Measurements from ENCODE around the gene VRK1. TPM values are rescaled to one million over a fixed set of nuclear protein-coding genes. Genes with fewer than 3 reads are reported as not detected.

VRK1 gene
- total RNA-seq, 1 experiment from 2014 or later, result 47.0 TPM

DNA sequence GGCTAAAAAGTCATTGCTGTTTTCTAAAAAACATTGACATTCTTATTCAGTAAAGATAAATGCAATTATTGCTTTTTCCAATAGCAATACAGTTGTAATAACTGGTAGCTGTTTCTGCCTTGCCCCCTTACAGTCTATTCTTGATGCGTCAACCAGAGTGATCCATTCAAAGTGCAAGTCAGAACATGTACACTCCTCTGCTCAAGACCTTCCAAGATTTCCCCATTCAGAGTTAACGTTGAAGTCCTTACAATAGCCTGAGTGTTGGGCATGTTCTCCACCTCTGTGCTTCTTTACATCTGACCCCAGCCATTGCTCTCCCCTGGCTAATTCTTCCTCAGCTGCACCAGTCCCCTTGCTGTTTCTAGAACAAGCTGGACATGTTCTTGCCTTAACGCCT is 24.3 kb downstream of the VRK1 start:
- no peak for DNase-seq (ENCODE audit: low read depth)

DNA sequence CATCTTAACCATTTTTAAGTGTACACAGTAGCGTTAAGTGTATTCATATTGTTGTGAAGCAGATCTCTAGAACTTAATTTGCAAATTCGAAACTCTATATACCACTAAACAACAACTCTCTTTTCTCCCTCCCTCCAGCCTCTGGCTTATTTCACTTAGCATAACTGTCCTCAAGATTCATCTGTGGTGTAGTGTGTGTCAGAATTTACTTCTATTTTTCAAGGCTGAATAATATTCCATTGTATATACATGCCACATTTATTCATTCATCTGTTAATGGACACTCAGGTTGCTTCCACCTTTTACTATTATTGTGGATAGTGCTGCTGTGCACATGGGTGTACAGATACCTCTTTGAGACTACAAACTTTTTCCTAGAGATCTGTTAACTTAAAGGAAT is 26.5 kb downstream of the VRK1 start:
- no peak for DNase-seq (ENCODE audit: low read depth)

DNA sequence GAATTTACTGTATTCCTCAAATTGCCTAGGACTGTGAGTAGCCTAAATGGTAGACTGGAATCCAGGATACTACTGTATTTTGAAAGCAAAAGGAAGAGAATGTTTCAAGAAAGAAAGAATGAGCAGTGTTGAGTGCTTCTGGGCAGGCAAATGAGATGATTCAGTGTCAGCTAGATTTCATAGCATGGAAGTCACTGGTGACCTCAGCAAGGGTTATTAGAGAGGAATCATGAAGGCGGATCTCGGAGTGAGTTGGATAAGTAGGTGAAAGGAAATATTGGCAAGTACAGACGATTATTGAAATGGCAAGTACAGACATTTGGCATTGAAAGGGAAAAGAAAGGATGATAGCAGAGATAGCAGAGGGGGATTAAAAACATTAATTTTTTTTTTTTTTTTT is 27.1 kb downstream of the VRK1 start:
- DNase-seq (ENCODE audit: low read depth), result peak; percentile 3

DNA sequence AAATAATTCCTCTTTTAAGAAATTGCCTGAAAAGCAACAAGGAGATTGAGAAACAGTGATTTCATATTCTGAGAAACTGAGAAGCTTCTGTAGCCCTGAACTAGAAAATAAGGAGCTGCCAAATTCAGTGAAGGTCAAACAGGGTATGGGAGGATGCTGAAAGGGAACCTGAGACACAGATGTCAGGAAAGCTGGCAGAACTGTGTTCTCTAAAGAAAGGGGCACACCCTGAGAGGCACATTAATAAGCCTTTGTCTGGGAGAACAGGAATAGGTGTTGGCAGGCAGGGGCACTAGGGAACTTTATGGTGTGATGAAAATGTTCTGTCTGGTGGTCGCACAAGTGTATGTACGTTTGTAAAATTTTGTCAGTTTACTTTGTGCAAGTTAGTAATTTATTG is 29.6 kb downstream of the VRK1 start:
- no peak for DNase-seq (ENCODE audit: low read depth)

DNA sequence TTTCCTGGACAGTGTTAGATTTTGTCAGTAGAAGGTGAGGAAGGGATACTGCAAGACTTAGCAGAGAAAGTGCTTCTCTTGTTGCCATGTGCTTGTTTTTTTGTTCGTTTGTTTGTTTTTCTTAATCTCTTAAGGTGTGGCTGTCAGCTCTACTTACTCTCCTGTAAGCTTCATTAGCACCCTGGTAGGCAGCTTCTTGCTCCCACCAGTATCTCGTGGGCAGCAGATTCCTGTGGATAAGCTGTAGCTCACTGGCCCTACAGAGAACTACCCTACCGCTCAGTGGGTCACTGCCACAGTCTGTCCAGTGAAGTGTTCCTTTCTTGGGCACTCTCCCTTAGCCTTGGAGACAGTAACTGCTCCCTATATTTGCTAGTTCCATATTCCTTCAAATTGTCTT is 30.1 kb downstream of the VRK1 start:
- DNase-seq (ENCODE audit: low read depth), result no peak

DNA sequence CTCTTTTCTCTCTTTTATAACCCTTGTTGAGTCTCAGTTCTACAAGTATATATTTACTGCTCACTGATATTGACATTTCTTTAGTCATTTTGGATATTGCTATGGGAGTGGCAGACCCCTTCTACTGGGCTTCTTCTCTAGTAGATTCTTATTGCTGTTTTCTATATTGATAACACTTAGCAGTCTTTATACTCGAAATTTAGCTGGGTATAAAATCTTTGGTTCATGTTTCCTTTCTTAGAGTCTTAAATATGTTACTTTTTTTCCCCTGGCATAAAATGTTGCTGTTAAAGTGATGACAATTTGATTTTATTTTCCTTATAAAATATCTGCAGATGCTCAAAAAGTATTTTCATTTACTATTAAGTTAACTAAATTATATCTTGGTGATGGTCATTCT is 32.6 kb downstream of the VRK1 start:
- no peak for DNase-seq (ENCODE audit: low read depth)

DNA sequence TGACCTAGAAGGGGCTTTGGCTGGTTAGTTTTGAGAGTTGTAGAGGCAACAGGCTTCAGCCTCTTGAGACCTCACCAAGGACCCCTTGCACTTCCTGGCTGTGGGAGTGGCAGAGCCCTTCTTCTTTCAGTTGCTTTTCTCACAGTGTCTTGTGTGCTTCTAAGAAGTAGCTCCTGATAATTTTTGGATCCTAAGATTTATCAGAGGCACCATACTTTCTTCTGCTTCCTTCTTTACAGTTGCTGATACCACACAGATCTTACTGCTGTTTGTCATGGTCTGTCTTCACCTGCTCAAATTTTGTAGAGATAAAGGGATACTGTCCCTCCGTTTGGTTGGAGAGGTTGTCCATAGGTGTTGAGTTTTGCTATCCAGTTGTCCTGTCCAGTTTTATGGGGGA is 33.8 kb downstream of the VRK1 start:
- no peak for DNase-seq (ENCODE audit: low read depth)

DNA sequence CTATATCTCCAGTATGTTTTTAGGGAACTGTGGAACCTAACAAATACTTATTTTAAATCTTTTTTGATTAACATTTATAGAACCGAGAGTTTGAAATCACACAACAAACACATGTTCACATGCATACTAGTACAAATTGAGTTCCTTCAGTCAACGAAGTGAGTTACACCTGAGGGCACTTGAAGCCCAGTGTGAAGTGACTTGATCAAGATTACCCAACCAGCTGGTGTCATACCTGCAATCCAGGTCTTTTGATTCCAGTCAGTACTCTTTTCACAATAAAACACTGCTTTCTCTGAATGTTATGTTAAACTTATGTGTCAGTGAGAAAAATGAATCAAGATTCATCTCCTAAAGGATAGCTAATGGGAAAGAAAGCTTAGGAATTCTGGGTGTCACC is 35.2 kb downstream of the VRK1 start:
- DNase-seq (ENCODE audit: low read depth), result no peak

DNA sequence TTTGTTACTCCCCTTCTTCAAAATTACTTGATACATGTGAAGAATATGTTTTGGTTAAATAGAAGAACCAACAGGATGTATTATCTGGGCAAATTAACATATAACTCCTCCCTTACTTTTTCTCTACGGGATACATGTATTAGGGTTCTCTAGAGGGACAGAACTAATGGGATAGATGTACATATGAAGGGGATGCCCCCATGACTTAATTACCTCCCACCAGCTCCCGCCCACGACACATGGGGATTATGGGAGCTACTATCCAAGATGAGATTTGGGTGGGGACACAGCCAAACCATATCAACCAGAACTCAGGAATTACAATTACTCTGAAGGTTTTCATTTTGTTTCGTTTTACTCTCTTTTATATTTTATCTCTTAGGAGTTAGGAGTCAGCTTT is 41.3 kb downstream of the VRK1 start:
- DNase-seq (ENCODE audit: low read depth), result no peak

DNA sequence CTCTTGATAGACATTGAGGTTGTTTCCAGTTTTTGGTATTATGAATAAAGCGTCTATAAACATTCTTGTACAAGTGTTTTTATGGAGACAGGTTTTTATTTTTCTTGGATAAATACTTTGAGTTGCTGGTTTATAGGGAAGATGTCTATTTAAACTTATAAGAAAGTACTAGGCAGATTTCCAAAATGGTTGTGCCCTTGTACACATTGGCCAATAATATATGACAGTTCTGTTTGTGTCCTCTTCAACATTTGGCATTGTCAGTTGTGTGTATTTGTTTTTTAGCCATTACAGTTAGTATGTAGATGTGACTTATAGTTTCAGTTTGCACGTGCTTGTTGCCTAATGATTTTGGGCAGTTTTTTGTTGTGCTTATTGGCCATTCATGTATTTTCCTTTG is 42.1 kb downstream of the VRK1 start:
- no peak for DNase-seq (ENCODE audit: low read depth)

DNA sequence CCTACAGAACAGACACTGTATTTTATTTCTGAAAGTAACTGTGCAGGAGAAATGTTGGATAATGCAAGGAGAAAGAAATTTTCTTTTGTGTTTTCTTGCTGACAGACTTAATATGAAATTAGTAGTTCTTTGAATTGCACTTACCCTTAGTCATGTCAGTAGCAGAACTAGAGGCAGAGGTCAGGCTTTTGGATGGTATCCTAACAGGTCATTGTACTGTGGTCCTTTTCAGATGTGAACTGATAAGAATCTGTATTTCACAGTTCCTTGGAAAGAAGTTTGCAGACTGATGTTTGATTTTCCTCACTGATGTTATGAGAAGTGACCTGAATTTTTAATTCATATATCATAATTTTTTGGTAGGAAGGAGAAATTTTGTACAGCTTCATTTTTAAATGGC is 46.0 kb downstream of the VRK1 start:
- no peak for DNase-seq (ENCODE audit: low read depth)

DNA sequence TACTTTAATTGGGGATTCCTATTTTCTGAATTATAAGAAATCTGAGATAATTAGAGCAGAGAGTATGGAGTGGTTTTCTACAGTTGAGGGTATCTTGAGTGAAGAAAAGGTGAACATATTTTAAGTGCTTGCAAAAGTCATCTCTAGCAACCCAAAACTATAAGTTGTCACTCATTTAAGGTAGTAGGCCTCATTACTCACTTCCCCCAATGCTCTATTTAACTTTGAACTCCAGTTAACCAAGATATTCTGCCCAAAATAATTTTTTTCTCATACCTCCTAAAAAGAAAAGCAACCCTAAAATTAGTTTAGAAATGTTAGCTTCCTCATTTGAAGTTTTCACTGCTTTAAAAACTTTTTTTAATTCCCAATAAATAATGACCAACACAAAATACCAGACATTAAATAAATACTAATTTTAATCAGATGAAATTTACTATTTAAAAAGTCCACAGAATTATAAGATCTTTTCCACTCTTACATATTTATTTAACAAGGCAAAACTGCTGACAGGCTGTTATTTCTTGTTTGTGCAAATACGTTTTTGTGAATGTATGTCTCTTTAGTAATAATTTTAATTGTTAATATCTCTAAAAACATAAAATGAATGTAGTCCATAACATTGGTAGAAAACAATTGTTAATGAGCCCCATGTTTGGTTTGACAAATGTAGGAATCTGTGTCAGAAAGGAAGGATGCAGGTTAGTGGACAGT is 47.8 kb downstream of the VRK1 start:
- DNase-seq (ENCODE audit: low read depth), result no peak

DNA sequence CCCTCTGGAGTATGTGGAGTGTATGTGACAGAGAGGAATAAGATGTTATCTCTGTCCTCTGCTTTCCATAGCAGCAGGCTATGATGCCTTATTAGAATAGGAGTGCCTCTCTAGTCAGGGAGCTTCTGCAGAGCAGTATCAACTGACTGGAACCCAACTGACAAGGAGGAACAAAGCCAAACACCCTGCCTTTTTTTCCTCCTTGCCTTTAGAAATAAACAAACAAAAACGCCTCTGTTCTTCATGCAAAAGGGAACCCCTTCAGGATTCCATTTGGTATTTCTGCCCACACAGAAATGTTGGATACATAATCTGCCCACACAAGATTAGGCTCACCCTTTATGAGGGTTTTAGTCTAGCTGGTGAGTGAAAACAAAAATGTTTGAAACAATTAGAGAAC is 50.3 kb downstream of the VRK1 start:
- no peak for DNase-seq (ENCODE audit: low read depth)

DNA sequence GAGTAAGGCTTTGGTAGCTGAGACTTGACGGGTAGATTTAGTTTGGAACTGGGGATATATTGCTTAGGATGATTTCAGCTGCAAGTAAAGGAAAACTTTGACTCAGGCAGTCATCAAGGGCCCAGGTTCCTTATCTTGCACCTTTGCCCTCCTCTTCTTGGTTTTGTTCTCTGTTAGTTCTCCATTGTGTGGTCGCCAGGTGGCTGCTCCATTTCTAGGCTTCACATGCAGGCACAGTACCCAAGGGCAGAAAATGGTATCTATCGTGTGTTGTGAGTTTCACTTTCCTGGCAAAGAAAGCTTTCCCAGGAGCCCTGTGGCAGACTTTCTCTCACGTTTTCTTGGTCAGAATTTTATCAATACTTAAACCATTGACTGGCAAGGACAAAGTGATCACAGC is 50.8 kb downstream of the VRK1 start:
- no peak for DNase-seq (ENCODE audit: low read depth)

DNA sequence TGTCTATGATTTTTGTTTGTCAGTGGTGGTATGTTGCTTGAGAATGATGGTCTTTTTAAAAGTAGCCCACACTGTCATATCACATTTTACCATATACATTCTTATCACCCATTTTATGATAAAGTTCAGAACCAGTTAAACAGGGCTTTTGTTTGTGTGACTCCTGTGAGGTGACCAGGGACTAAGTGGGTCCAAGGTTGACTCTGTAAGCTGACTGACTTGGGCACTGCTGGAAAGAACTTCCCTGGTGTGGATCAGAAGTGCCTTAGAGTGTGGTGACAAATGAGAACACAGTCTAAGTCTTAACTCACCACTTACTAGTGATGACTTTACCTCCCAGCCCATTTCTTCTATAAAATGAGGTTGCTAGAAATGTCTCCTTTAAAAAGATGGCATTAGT is 52.6 kb downstream of the VRK1 start:
- DNase-seq (ENCODE audit: low read depth), result no peak

DNA sequence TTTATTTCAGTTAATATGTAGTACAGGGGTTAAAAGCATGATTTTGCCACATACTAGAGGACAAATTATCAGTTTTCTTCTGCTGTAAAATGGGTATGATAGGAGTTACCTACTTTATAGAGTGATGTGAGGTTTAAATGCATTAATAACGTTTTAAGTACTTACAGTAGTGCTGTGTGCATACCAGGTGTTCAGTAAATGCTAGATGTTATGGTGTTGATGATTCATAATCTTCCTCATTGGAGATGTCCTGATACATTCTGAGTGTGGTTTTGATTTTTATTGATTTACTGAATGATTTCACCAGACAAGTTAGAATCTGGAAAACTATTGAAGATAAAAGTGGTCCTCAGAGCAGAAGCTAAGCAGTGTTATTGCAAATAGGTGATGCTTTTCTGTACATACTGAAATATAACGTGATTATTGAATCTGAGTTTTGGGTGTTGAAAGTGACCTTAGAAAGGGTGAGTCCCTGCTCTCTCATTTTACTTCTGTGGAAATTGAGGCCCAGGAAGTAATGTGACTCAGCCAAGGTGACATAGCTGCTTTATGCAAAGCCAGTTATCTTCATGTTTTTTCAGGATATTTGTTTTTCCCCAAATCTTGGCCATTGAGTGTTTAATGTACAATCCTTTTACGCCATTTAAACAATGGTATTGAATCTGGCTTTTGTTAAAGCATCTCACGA is 54.7 kb downstream of the VRK1 start:
- DNase-seq (ENCODE audit: low read depth), result no peak

DNA sequence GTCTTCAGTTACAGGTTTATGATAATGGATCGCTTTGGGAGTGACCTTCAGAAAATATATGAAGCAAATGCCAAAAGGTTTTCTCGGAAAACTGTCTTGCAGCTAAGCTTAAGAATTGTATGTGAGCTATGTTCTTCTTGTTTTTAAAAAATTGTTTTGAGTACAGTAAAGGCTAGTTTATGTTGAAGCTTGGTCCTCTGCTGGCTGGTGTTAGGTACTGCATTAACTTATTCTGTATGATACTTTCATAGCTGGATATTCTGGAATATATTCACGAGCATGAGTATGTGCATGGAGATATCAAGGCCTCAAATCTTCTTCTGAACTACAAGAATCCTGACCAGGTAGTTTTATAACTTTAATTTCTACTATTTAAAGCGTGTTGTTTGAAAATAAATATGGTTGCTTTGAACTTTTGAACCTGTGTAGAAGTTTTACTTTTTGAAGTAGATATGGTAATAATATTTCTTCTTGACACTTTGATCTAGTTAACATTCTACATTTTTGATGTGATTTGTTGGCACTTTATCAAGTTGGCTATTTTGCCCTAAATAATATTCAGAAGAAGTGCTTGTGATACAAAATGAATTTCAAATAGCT is 55.7 kb downstream of the VRK1 start:
- DNase-seq (ENCODE audit: low read depth), result peak; percentile 37

DNA sequence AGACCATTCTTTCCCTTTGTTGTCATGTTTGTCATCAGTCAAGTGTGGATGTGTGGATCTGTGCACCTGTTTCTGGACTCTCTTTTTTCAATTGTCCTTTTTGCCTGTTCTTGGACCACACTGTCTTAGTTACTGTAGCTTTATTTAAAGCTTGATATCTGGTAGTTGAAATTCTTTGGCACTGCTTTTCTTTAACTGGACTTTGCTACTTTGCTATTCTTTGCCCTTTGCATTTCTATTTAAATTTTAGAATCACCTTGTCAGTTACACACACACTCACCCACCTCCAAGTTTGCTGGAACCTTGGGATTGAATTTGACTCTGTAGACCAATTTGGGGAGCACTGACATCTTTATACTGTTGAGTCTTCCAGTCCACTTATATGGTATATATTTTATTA is 61.5 kb downstream of the VRK1 start:
- no peak for DNase-seq (ENCODE audit: low read depth)

DNA sequence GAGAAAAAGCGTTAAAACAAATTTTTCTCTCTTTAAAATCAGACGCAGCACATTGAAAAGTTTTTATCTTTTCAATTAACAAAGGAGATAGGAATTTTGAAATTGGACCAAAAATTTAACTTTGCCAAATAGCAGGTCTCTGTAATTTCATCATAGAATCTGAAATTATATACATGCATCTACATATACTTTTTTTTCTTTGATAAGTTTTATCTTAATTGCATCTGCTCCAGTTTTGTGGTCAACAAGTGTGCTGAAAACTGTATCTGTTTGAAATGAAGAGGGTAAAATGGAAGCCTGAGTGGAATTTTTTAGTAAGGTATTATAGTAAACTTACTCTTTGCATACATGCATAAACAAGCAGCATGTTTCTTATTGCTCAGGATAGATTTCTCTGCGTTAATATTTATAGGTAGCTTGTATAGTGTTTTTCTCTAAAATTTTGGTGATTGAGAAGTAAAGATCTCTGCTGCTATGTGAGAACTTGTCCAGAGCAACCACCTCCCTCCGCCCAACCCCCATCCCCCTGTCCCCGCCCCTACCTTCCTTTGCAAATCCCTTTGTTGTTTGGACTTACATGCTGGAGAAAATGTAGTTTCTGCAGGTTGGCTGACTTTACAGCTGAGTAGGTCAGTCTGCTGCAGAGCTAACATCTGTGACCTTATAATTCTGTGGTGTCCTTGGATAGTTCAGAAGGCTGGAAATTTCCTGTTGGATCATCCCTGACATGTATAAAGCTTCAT is 64.6 kb downstream of the VRK1 start:
- DNase-seq (ENCODE audit: low read depth), result no peak

DNA sequence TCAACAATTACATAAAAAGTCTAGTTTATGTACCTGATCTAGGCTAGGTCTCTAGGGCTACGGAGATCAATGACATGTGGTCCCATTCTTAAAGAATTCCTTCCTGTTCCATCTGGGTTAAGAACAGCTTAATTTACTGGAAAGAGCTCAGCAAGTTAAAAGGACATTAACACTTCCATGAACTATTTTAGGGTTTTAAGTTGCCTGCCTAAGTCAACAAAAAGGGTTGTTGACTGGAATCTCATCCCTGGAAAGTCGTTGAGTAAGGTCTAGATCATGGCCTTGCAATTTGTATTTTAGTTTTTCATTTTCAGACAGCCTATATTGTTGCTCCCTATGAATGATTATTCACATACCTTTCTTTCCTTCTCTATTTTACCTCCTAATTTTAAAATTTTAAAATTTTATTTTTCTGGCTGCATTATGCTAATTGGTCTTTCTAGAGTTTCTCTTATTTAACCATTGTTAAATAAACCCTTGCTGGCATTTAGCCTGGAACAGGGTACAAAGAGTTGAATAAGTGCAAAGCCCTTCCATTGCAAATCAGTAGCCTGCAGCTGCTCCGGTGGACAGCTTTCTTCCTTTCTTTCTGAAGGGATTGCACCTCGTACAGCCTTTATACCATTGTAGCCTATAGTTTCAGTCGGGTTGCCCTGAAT is 66.3 kb downstream of the VRK1 start:
- no peak for DNase-seq (ENCODE audit: low read depth)

DNA sequence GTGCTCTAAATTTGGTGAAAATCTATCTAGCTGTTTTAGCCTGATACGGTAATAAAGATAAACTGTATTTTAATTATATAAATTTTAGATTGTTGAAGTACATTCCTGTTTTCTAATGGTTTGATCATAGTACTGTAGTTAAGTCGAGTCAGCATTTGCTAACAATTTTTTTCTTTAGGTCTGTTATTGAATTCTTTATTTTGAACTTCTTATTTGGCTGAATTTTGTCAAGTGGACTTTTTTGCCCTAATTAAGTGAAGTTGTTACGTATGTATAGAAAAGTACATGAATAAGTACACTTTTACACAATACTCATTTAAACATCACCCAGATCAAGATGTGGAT is 66.8 kb downstream of the VRK1 start:
- no peak for DNase-seq (ENCODE audit: low read depth)

DNA sequence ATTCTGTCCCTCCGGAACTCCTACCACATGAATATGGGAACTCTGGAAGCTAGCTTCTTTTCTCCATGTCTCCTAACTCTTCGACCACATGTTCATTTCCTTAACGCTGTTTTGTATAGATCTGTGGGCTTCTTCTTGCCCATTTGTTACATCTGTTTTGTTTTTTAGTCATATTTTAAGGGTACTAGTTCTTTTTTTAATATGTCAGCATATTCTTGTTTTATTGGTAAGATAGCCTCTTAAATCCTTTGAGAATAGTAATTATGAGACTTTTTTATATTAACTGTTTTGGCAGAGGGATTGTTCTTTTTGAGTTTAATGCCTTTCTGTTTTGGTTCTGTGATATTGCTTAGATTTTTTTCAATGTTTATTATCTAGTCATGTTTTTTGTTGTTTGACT is 70.5 kb downstream of the VRK1 start:
- DNase-seq (ENCODE audit: low read depth), result no peak
